Measurements from ENCODE around the gene HLA-DMA. TPM values are rescaled to one million over a fixed set of nuclear protein-coding genes. Genes with fewer than 3 reads are reported as not detected.
"Not testable (repeated sequence)": the region's sequence is repeated elsewhere in the genome, so short reads cannot be mapped to it uniquely, and the experiment has no call there.

Gene HLA-DMA
- polyA plus RNA-seq, 3 donors = 13.7 to 18.3 (median 15.6) TPM

DNA sequence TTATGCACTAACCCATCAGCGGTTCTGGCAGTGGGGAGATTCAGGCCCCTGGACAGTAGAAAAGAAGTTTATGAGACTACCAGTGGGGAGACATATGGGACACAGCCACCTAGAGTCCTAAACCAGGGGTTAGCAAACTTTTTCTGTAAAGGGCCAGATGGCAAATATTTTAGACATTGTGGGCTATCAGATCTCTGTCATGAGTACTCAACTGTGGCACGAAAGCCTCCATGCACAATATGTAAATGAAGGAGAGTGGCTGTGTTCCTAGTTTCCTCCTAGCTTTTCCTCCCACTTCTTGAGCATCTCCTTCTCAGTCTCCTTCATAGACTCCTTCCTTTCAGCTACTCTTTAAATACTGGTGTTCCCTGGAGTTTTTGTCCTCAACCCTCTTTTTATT, 3.3 kb upstream of the HLA-DMA start:
- DNase-seq (ENCODE audit: low read depth in 3 of 3, low spot score in 2 of 3) = no peak

DNA sequence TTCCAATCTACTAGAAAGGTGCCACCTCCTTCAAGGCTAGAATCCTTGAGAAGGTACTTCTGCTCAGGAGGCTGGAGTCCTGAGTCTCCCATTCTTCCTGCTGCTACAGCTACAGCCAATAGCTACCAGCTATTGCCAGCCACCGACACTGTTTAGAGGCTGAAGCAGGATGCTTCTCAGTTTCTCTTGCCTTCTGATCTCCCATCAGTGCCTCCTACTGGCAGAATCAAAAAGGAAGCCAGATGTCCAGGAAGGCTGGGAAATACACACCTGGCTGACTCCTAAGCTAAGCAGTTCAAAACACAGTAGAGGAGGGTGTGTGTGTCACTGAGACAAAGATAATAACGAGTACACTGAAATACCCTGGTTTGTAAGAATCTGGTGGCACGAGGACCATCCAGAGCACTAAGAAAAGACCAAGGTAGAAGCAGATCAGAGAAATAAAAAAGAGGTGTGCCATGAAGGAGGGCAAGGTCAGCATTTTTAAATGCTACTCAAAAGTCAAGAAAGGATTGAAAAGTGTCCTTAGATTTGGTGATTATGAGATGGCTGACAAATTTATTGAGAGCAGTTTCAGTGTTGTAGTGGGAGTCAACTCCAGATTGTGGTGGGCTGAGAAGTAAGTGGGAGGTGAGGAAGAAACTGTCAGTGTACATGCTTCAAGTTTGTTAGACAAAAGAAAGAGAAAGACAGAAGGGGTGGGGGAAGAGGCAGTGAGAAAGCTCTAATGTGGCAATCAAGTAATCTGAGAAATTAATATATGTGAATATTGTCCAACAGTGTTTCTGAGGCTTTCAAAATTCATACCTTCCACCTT, 2.3 kb upstream of the HLA-DMA start:
- DNase-seq (ENCODE audit: low read depth in 3 of 3, low spot score in 2 of 3) = no peak

DNA sequence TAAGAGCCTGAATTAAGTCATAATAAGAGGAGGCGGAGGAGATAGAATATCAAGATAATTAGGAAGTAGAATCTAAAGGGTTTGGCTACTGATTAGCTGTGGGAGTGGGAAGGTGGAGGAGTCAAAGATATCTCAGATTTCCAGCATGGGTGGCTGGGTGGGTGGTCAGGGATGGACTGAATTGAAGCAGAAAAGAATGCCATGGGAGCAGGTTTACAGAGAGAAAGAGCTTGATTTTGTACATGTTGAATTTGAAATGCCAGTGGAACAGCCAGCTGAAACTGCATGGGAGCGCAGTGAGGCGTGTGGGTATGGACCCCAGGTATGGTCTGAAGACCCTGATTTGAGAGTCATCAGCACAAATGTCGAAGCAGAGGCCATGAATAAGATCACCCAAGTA, 1.4 kb upstream of the HLA-DMA start:
- DNase-seq (ENCODE audit: low read depth in 3 of 3, low spot score in 2 of 3) = no peak

DNA sequence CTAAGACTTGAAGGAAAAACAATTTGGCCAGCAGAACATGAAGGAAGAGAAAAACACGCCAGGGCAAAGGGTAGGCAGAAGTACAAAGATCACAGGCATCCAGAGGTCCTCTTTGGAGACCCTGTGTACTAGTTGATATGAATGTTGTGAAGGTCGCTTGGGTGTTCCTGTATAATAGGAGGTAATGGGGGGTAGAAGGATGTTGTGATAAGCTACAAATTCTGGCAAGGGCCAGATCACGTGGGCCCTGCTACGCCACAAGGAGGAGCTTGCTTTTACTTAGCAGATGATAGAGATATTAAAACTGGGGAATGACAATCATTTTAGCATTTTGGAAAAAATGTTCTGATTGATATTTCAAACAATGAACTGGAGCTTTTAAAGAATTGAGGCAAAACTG, 878 bp upstream of the HLA-DMA start:
- no peak for DNase-seq (ENCODE audit: low read depth in 3 of 3, low spot score in 2 of 3)

DNA sequence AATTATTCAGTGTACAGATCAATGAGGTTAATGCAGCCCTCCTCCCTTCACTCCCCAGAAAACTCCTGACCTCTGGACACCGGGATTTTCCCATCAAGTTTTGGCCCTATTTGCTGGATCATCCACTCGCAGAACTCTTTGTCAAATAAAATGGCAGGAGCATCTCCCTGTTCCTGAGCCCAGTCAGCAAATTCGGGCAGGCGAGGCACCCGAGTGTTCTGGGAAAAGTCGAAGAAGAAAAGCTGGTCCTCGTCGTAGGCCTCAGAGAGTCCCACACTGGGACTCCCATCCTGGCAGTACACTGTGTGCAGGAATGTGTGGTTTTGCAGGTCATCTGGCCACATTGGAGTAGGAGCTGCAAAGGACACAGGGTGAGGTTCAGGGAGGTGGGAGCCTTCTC, 2.4 kb downstream of the HLA-DMA start:
- no peak for DNase-seq (ENCODE audit: low read depth in 3 of 3, low spot score in 2 of 3)

DNA sequence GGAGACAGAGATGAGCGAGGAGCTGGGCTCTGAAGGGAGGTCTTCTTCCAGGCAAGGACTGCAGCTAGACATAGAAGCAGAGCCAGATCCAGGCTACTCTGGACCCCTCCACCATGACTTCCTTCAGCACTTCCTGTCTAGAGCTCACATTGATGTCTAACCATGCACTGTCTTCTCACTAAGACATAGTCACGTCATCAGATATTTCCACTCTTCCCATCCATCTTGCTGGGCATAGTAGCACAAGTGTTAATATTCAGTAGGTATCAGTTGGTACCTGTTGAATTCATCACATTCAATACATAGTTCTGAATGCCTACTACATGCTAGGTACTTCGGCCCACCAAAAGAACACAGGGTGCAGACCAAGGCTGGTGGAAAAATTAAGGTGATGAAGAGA, 2.9 kb downstream of the HLA-DMA start:
- DNase-seq (ENCODE audit: low read depth in 3 of 3, low spot score in 2 of 3) = no peak

DNA sequence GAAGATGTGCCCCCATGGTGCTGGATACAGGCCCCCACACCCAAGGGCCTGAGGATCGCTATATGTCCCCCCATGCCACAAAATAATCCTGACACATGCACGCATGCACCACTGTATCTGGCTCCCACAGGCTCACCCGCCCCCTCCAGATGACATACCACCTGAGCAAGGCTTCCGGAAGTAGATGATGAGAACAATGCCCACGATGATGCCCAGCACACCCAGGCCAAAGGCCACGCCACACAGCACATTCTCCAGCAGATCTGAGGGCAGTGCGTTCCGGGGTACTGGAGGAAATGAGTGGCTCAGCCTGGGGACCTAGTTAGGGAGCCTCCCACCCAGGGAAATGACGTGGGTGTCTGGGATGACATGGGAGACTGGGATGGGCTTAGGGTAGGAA, 3.8 kb downstream of the HLA-DMA start:
- no peak for DNase-seq (ENCODE audit: low read depth in 3 of 3, low spot score in 2 of 3)

DNA sequence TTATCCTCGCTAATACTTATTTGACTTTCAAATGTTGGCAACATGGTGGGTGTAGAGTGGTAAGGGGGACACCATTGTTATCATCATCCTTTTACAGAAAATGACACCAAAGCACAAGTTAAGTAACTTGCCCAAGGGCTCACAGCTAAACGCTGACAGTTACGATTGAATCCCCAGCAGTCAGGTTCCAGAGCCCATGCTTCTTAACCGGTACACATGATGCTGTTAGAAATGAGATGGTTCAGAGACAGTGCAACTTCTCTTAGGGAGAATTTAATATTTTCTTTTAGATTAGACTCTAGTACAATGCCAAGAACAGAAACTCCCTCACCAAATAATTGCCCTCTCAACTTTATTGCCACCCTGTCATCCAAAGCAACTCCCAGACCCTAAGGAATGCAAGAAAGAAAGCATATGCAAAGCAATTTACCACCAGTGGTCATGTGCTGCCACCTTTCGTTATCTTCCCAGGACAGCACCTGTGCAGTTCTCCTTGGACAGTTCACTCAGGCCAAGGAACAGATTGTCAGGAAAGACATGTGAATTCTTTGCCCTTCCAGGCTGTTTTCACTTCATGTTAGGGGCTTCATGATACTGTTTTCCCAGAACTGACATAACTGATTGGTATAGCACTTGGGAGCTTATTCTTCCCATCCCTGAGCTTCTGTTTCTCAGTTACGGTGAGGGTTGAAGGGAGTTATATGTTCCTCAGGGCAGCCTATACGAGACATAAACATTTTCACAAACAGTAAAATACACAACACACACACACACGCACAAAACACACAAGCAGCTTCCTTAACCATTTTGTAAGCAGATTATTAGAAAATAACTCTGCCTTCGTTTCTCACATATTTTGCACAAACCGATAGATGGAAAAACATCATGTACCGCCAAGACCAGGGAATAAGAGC, 5.1 kb downstream of the HLA-DMA start:
- DNase-seq (ENCODE audit: low read depth in 3 of 3, low spot score in 2 of 3) = peak in 2 of 3 donors; percentile 47 to 61

DNA sequence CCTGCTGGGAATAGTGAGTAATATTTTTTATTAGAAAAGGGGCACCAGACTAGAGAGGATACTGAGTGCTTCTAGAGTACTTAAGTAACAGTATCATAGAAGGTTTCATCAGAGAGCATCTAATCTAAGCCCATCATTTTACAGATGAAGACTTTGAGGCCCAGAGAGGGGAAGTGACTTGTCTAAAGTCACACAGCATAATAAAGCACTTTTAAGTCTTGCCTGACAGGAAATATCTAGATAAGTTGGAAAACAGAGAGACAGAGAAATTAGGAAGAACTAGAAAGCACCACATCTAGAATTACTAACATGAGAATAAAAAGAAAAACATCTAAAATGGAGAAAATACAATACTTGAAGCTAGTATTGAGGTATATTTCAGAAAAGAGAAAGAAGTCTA, 6.0 kb downstream of the HLA-DMA start:
- no peak for DNase-seq (ENCODE audit: low read depth in 3 of 3, low spot score in 2 of 3)

DNA sequence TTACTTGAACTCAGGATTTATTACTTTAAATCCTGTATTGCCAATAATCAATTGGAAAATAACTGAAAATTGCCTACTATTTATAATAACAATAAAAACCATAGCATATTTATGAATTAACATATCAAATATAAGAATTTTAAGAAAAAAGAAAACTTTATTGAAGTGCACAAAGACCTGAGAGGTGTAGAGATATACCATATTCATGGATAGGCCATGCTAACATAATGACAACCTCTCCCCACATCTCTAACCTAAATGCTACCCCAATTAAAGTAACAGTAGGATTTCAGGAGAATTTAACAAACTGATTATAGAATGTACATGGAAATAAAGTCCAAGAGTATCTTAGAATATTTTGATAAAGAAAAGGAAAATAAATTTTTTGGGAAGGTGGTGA, 6.9 kb downstream of the HLA-DMA start:
- no peak for DNase-seq (ENCODE audit: low read depth in 3 of 3, low spot score in 2 of 3)

DNA sequence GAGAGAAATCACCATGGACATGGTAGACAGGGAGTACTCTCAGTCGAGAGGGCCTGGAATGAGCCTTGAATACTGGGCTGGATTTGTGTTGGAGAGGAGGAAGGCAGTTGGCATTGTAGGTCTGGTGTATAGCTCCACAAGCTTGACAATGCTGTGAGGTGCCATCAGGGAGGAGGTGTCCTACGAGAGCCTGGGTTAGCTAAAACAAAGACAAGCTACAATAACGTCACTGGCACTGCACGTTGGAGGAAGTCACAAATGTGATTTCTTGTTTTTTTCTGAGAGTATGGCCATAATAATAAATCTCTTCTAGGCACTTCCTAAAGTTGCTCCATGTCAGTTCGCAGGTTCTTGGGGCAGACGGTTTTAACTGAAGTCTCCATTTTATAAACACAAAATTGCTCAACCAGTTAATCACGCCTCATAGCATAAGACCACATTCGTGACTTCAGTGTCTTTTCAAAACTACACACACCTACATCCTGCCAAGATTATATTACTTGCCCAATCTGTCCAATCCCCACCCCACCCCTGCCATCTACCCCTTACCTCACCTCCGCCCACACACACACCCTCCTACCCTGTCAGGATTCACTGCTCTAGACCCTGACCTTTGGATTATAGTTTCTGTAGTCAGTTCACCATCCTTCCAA, 7.7 kb downstream of the HLA-DMA start:
- no peak for DNase-seq (ENCODE audit: low read depth in 3 of 3, low spot score in 2 of 3)

DNA sequence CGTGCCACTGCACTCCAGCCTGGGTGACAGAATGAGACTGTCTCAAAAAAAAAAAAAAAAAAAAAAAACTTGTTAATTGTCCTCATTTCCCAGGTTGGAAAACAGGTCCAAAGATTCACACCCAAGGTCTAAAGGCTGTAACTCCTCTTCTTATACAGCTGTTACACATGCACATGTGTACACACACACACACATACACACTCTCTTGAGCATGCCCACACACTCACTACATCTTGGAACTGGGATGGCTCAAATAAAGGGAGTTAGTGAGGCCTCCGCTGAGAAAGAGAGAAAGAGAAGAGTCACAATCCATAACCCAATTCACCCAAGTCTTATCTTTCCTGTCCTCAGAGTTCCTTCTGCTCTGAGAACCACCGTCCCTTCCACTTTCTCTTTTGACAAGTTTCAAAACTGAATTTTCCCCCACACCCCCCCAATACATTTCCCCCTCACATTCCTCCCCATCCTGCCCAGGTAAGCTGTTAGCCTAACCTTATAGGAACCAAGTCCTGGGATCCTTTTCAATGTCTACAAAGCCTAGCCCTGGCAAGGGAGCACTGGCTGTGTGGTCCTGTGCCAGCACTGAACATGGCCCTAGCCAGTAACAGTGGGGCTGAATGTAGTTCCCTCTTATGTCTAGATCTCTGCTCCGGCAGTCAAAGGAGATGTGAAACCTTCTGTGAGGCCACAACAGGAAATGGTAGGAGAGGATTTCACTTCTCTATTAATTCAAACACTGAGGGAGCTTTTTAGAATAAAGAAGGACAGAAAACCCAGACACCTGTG, 8.8 kb downstream of the HLA-DMA start:
- no peak for DNase-seq (ENCODE audit: low read depth in 3 of 3, low spot score in 2 of 3)

DNA sequence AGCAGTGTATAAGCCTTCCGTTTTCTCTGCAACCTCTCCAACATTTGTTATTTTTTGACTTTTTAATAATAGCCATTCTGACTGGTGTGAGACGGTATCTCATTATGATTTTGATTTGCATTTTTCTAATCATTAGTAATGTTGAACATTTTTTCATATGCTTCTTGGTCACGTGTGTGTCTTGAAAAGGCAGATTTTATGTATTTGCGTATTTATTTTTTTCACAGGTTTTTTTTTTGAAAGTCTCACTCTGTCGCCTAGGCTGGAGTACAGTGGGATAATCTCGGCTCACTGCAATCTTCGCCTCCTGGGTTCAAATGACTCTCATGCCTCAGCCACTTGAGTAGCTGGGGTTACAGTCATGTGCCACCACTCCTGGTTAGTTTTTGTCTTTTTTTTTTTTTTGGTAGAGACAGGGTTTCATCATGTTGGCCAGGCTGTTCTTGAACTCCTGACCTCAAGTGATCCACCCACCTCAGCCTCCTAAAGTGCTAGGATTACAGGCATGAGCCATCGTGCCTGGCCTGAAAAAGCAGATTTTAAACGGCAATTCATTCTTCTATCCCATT, 10.3 kb downstream of the HLA-DMA start:
- DNase-seq (ENCODE audit: low read depth in 3 of 3, low spot score in 2 of 3) = not testable (repeated sequence)

DNA sequence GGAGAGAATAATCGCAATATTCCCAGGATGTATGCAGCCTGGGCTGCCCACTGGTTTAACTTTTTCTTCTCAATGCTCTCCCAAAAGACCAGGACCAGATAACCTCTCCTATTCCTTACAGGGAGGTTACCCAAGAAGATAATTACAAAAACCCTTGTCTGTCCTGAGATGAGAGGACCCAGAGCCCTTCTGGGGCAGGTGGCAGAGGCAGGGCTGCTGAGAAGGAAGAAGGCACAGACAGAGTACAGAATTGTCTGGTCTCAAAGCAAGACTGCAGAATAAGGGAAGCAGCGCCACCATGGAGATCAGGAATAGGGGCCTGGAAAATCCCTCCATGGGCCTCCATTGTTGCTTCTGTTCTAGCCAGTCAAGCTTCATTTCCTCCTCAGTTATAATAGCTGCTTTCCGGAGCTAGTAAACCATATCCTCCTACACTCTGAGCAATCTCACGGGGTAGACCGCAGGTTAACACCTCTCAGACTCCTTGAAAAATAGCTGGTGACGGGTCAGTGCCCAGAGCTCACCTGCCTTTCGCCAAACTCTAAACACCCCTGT, 11.6 kb downstream of the HLA-DMA start:
- peak; percentile 54 to 75 (median 64) for DNase-seq (ENCODE audit: low read depth in 3 of 3, low spot score in 2 of 3)

DNA sequence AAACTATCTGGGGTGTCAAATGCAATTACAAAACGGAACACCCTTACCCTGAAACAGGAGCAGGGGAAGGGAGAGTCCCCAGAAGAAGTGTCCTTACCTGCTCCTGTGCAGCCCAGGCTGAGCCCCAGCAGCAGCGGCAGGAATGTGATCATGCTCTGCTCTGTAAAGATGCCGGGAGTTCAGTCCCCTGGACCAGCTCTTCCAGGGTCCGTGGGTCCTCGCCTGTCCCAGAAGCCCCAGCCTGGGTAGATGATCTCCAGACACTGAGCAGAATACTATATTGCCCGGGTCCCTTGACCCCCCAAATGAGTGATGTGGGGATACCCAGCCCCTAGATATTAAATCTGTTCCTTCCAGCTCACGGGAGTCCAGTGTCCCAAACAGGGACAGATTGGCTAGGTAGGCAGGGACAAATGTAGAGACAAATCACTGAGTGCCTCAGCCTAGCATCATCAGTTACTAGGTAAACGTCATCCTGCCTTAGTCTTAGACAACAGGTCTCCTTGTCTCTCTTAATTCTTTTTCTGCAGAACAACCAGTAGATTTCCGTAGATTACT, 12.2 kb downstream of the HLA-DMA start, which contains the start of gene HLA-DMB:
HLA-DMB (minus strand) TSS at position 373 of the 558 bp plus-strand sequence; CDS start at position 152, 221 bp downstream.
- DNase-seq (ENCODE audit: low read depth in 3 of 3, low spot score in 2 of 3) = peak; percentile 74 to 79 (median 76)

DNA sequence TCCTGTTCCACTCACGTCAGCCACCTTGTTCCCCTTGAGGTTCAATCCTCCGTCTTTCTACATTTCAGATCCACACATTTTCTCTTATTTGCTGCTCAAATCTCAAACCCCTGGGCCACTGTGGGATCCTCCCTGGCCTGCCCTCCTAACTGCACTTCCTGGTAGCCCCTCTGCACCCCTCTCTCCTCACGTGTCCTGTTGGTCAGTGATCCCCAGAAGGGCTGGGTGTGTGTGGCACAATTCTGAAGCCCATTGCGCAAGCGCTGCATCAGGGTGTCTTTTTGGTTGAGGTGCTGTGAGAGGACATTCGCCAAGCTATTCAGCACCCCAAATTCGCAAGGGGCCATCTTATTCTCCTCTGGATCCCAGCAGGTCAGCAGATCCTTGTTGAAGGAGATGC, 14.4 kb downstream of the HLA-DMA start:
- no peak for DNase-seq (ENCODE audit: low read depth in 3 of 3, low spot score in 2 of 3)

DNA sequence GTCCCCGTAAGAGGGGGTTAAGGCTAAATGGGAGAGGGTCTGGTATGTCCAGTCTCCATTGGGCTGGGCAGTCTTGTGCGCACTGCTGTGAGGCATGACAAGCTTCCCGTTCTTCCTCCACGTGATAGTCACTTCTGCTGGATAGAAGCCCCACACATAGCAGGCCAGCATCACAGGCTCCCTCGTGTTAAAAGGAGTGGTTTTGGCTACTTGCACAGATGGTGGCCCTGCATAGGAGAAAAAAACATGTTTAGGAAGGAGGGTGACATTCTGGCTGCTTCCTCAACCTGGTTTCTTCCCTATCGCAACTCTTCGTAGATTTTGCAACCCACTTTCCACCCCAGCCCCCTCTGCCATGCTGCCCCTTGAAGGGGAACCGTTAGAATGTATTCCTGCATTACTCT, 15.7 kb downstream of the HLA-DMA start:
- no peak for DNase-seq (ENCODE audit: low read depth in 3 of 3, low spot score in 2 of 3)

DNA sequence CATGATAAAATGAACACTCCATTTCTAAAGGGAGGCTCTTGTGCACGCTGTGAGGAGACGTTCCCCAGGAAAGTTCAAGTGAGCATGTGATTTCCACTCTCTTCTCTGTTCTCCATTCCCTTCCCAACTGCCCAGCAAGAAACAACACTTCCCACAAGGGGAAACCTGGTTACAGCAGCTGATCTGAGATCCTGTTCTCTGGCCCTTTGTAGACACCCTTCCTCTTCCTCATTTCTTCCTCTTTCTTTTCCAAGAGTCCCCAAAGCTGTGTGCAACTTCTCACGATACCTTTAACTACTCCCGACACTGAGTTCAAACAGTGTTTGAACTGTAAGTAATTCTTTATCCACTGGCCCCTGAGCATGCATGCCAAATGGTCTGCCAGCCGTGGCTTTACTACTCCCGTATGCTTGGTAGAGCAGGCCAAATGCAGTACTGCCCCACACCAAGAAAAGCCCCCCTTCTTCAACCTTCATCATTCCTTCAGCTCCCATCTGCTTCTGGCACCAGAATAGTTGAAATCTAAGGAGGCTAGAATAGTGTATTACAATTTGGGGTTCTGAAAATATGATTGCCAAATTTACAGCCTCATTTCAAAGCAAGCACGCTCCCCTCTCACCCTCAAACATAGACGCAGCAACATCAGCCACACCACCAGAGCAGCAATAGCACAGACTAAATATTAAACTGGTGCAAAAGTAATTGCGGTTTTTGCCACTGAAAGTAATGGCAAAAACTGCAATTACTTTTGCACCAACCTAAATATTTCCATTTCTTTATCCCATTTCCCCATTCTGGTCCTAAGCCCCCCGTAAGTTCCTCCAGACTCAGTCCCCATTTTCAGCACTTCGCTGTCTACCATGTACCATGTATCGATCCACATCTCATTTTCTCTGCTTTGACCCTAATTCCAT, 16.4 kb downstream of the HLA-DMA start:
- DNase-seq (ENCODE audit: low read depth in 3 of 3, low spot score in 2 of 3) = no peak
